Spleen (tissue), 7 donors: ENCODE results near the gene SLC41A1.

ENCODE experiments used
- POLR2A ChIP-seq, 3 donors: fragments of 450-650 bp; IDR thresholded peaks; one replicate each; pipeline ENCODE4 v1.5.1; 2017; ENCODE audit warnings: antibody characterized with exemption in 3 of 3, mild to moderate bottlenecking in 1 of 3
- POLR2AphosphoS5 ChIP-seq, 3 donors: sonication (generic); formaldehyde crosslinking; IDR thresholded peaks; one replicate each; pipeline ENCODE4 v1.5.1; 2017; ENCODE audit warnings: antibody characterized with exemption in 3 of 3
- TF ChIP-seq, protein P1 (sequence below), 11 experiments: fragments of 200-600 bp in 7 of 11; fragments of 450-650 bp in 4 of 11; sonication (generic) in 4 of 11; IDR thresholded peaks in 8 of 11; conservative IDR thresholded peaks in 3 of 11; 1 replicate in 7 of 11; 2 replicates in 4 of 11; pipeline versions ENCODE4 v1.4.0 to v1.8.0; 2016 to 2021; ENCODE audit warnings: antibody characterized with exemption in 11 of 11, inconsistent platforms in 4 of 11, mild to moderate bottlenecking in 1 of 11
- donor health status: DM: no; HTN: no; CAD: no; lungs with moderate emphysema.
- donor health status: DM: no; HTN: no; CAD: no.
- donor health status: DM: no; HTN: no; CAD: no.

DNA sequence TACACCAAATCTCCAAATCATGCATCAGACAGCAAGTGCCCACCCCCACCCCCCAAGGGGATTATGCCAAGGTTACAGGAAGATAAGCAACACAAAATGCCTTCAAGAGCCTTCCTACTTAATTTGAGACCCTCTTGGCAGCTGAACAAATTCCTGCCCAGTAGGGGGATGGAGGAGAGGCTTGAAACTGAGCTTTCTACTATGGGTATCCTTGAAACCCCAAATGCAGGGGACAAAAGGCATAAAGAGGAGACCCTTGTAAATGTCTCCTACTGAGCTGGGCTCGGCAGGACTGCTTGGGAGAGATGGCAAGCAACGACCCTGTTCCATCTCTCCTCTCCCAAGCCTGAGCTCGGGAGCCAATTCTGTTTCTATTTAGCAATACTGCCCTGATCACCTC, 3.5 kb downstream of the SLC41A1 start:
- TF ChIP-seq, protein P1, sequence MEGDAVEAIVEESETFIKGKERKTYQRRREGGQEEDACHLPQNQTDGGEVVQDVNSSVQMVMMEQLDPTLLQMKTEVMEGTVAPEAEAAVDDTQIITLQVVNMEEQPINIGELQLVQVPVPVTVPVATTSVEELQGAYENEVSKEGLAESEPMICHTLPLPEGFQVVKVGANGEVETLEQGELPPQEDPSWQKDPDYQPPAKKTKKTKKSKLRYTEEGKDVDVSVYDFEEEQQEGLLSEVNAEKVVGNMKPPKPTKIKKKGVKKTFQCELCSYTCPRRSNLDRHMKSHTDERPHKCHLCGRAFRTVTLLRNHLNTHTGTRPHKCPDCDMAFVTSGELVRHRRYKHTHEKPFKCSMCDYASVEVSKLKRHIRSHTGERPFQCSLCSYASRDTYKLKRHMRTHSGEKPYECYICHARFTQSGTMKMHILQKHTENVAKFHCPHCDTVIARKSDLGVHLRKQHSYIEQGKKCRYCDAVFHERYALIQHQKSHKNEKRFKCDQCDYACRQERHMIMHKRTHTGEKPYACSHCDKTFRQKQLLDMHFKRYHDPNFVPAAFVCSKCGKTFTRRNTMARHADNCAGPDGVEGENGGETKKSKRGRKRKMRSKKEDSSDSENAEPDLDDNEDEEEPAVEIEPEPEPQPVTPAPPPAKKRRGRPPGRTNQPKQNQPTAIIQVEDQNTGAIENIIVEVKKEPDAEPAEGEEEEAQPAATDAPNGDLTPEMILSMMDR (IDR thresholded peaks at IDR 0.05 in 8 of 11, conservative IDR thresholded peaks at IDR 0.05 in 3 of 11): no peak
- TF ChIP-seq POLR2A (IDR thresholded peaks at IDR 0.05): no peak
- no peak for TF ChIP-seq POLR2AphosphoS5 (IDR thresholded peaks at IDR 0.05)
